HG03354 (cell line): Measurements from ENCODE around the gene KIF5B.
A peak's percentile ranks its signal among the peaks of the same experiment; 100 is the strongest.
"Not testable (repeated sequence)": the region's sequence is repeated elsewhere in the genome, so short reads cannot be mapped to it uniquely, and the experiment has no call there.

ENCODE experiments used
- ATAC-seq: cut with Tn5 transposase; IDR thresholded peaks from one replicate; pipeline ENCODE4 v1.9.1; 2021; ENCODE audit warnings: mild to moderate bottlenecking; ENCODE audit not compliant: unreplicated experiment, poor library complexity, severe bottlenecking

Gene KIF5B

GRCh38 chr10:32056136-32057035 is at the start of gene KIF5B:
Gene KIF5B (minus strand): TSS chr10:32056425. CDS start chr10:32055973, 452 bp downstream.
- ATAC-seq: peak; percentile 88

GRCh38 chr10:32105782-32106382 is 49.7 kb upstream of the KIF5B start:
- ATAC-seq: no peak

GRCh38 chr10:32104622-32105509 is 48.6 kb upstream of the KIF5B start:
- no peak for ATAC-seq

GRCh38 chr10:32104181-32104580 is 48.0 kb upstream of the KIF5B start:
- no peak for ATAC-seq

- ATAC-seq: no peak
These were observed 47.5 kb upstream of the KIF5B start for GRCh38 chr10:32103721-32104120.

GRCh38 chr10:32098566-32099259 is 42.5 kb upstream of the KIF5B start:
- ATAC-seq: not testable (repeated sequence)

GRCh38 chr10:32095116-32095733 is 39.0 kb upstream of the KIF5B start:
- ATAC-seq: no peak

GRCh38 chr10:32093650-32094049 is 37.4 kb upstream of the KIF5B start:
- no peak for ATAC-seq

GRCh38 chr10:32091046-32091445 is 34.8 kb upstream of the KIF5B start:
- ATAC-seq: no peak

GRCh38 chr10:32084185-32084851 is 28.1 kb upstream of the KIF5B start:
- no peak for ATAC-seq

GRCh38 chr10:32077896-32078485 is 21.8 kb upstream of the KIF5B start:
- no peak for ATAC-seq

GRCh38 chr10:32073659-32074058 is 17.4 kb upstream of the KIF5B start:
- ATAC-seq: no peak

- no peak for ATAC-seq
These were observed 16.9 kb upstream of the KIF5B start for GRCh38 chr10:32073128-32073527.

- ATAC-seq: no peak
These were observed 16.0 kb upstream of the KIF5B start for GRCh38 chr10:32072025-32072800.

- no peak for ATAC-seq
These were observed 14.4 kb upstream of the KIF5B start for GRCh38 chr10:32070645-32071044.

GRCh38 chr10:32068569-32068968 is 12.3 kb upstream of the KIF5B start:
- ATAC-seq: no peak

GRCh38 chr10:32067931-32068330 is 11.7 kb upstream of the KIF5B start:
- ATAC-seq: not testable (repeated sequence)

GRCh38 chr10:32065856-32066255 is 9.6 kb upstream of the KIF5B start:
- no peak for ATAC-seq
